Vagina (tissue), 2 donors: ENCODE measurements around the gene FTCDNL1. TPM values are rescaled to one million over a fixed set of nuclear protein-coding genes. Genes with fewer than 3 reads are reported as not detected.

Experiments
- DNase-seq, 2 donors: peaks; one replicate each; pipeline ENCODE4 v3.0.0-alpha.2; 2017; ENCODE audit errors: extremely low spot score in 2 of 2
- H3K27ac ChIP-seq: fragments of 200-600 bp; sonication (generic); one replicate; pipeline ENCODE4 v1.5.1; 2019
- H3K27me3 ChIP-seq: fragments of 200-600 bp; sonication (generic); one replicate; pipeline ENCODE4 v1.5.1; 2019
- H3K36me3 ChIP-seq, 2 donors: fragments of 200-600 bp; sonication (generic); one replicate each; pipeline ENCODE4 v1.5.1; 2017 to 2019
- H3K4me1 ChIP-seq: fragments of 200-600 bp; sonication (generic); one replicate; pipeline ENCODE4 v1.5.1; 2019
- H3K4me3 ChIP-seq, 2 donors: fragments of 200-600 bp; sonication (generic); 1 replicate in 1 of 2; 2 replicates in 1 of 2; pipeline ENCODE4 v1.5.1; 2016 to 2019
- H3K9me3 ChIP-seq: fragments of 200-600 bp; sonication (generic); one replicate; pipeline ENCODE4 v1.5.1; 2019
- CTCF ChIP-seq, 3 experiments: fragments of 450-650 bp in 2 of 3; fragments of 200-600 bp in 1 of 3; sonication (generic) in 1 of 3; IDR thresholded peaks; one replicate each; pipeline ENCODE4 v1.5.1; 2017 to 2019; ENCODE audit warnings: antibody characterized with exemption in 3 of 3, mild to moderate bottlenecking in 2 of 3, moderate library complexity in 2 of 3
- POLR2A ChIP-seq, 2 donors: fragments of 450-650 bp; IDR thresholded peaks; one replicate each; pipeline ENCODE4 v1.6.1; 2017; ENCODE audit warnings: antibody characterized with exemption in 2 of 2, mild to moderate bottlenecking in 2 of 2, moderate library complexity in 2 of 2
- POLR2AphosphoS5 ChIP-seq, 2 donors: sonication (generic); formaldehyde crosslinking; IDR thresholded peaks; one replicate each; pipeline ENCODE4 v1.9.0; 2017; ENCODE audit warnings: antibody characterized with exemption in 2 of 2, mild to moderate bottlenecking in 2 of 2, low read depth in 1 of 2; ENCODE audit not compliant: insufficient read depth in 1 of 2
- intact Hi-C: fragments of 100-400 bp; cut with DNase I; formaldehyde crosslinking; loops from one replicate; pipeline ENCODE4 v1.15.1; 2023
- total RNA-seq: library from RNA; depleted of rRNA; stranded (reverse); fragments of >200 nt; gene quantifications from one replicate; pipeline ENCODE4 v1.2.3, GENCODE V29; 2016

Gene FTCDNL1
- total RNA-seq, 1 donor from 2014 or later: 2.5 TPM

DNA sequence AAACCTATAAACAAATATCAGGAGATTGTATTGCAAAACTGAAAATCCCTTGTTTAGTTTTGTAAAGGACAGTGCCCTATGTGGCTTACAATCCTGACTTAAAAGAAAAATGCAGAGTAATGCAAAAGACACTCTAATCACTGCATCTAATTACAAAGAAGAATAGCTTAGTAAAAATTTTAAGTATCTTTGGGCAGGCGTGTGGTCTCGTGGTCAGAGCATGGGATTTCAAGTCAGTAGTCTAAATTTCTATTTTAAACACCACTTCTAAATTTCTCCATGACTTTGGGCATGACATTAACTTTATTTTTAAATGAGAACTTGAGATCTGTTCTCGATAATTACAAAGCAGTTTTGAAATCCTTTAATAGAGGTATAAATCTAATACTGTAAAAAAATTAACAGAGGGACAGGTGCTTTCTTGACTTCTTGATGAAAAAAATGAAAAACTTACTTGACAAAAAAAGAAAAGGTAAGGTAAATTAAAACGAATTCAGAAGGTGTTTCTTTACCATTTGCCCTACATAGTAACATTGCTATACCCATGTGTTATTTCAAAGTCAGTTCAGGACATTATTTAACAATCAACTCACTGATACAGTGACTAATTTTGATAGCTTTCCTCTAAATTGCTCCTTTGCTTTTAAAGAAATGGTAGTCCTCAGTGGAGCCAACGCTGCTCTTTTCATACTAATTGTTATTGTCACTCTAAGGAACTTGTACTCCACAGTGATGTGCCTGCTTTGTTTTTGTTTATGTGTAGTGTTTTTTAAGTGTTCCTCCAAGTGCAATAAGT, 17.6 kb upstream of the FTCDNL1 start:
- no peak for DNase-seq
- H3K27me3 ChIP-seq: no peaks in the 10 kb centered on the region
- no peaks in the 10 kb centered on the region for H3K4me1 ChIP-seq
- no peak for TF ChIP-seq CTCF (IDR thresholded peaks at IDR 0.05)
- TF ChIP-seq POLR2AphosphoS5 (IDR thresholded peaks at IDR 0.05; ENCODE audit: insufficient read depth in 1 of 2, low read depth in 1 of 2): no peak
- no peak for TF ChIP-seq POLR2A (IDR thresholded peaks at IDR 0.05)
- no peak overlapping the region for H3K4me3 ChIP-seq
- H3K9me3 ChIP-seq: no peaks in the 10 kb centered on the region
- no peak overlapping the region for H3K27ac ChIP-seq
- intact Hi-C loops: no loop called here
- H3K36me3 ChIP-seq: no peaks in the 10 kb centered on the region

DNA sequence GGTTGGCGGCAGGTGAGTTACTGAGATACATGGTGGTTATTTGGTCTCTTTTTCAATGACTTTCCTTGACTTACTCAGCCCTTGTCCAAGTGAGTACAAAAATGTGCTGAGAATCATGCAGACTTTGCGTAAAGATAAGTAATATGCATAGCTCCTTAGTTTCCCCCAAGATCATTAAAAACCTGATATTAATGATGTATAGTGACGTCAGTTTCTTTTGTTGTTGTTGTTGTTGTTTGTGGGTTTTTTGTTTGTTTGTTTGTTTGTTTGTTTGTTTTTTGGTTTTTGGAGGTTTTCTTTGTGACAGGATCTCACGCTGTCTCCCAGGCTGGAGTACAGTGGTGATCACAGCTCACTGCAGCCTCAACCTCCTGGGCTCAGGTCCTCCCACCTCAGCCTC, 14.9 kb upstream of the FTCDNL1 start:
- no peaks in the 10 kb centered on the region for H3K9me3 ChIP-seq
- no peak for DNase-seq
- intact Hi-C loops: no loop called here
- TF ChIP-seq POLR2AphosphoS5 (IDR thresholded peaks at IDR 0.05; ENCODE audit: insufficient read depth in 1 of 2, low read depth in 1 of 2) (no peak), POLR2A (IDR thresholded peaks at IDR 0.05) (no peak), CTCF (IDR thresholded peaks at IDR 0.05) (no peak)
- no peak overlapping the region for H3K4me3 ChIP-seq
- H3K27ac ChIP-seq: no peak overlapping the region
- no peaks in the 10 kb centered on the region for H3K4me1 ChIP-seq
- H3K36me3 ChIP-seq: no peaks in the 10 kb centered on the region
- no peaks in the 10 kb centered on the region for H3K27me3 ChIP-seq

GRCh38 chr2:199862788-199863187, 11.8 kb upstream of the FTCDNL1 start:
- Histone ChIP-seq H3K36me3 (no peaks in the 10 kb centered on the region), H3K4me3 (no peak overlapping the region), H3K27ac (no peak overlapping the region), H3K4me1 (no peaks in the 10 kb centered on the region), H3K27me3 (no peaks in the 10 kb centered on the region), H3K9me3 (no peaks in the 10 kb centered on the region)
- intact Hi-C loops: no loop called here
- no peak for DNase-seq
- no peak for TF ChIP-seq POLR2A (IDR thresholded peaks at IDR 0.05)
- no peak for TF ChIP-seq CTCF (IDR thresholded peaks at IDR 0.05)
- no peak for TF ChIP-seq POLR2AphosphoS5 (IDR thresholded peaks at IDR 0.05; ENCODE audit: insufficient read depth in 1 of 2, low read depth in 1 of 2)

- no peak for TF ChIP-seq POLR2A (IDR thresholded peaks at IDR 0.05)
- peak in 2 of 3 experiments; percentile 10 to 44 for TF ChIP-seq CTCF (IDR thresholded peaks at IDR 0.05)
- no peak for DNase-seq
- Histone ChIP-seq H3K27ac (no peak overlapping the region), H3K9me3 (no peaks in the 10 kb centered on the region), H3K36me3 (no peaks in the 10 kb centered on the region), H3K4me1 (no peaks in the 10 kb centered on the region), H3K4me3 (no peak overlapping the region), H3K27me3 (no peaks in the 10 kb centered on the region)
- intact Hi-C loops: no loop called here
Measured at GRCh38 chr2:199861132-199861774, 10.3 kb upstream of the FTCDNL1 start.

DNA sequence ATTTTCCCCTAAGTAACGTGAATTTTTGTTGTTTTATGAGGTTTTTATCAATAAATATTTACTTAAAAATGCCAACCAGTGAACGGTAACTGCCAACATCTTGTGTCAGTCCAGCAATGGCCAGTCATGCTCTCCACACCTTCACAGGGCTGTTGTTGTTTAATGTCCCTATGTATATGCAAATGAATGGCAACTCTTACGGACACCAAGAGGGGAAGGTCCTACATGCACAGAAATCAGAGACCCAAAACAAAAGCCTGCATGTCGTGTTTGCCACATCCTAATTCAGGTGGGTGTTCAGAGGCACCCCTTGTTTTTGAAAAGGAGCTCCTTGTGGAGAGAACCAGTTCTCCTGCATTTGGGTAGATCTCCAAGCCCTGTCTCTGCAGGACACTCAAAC, 4.8 kb upstream of the FTCDNL1 start:
- H3K9me3 ChIP-seq: no peaks in the 10 kb centered on the region
- no peak overlapping the region for H3K27ac ChIP-seq
- H3K36me3 ChIP-seq: no peaks in the 10 kb centered on the region
- H3K4me3 ChIP-seq: no peak overlapping the region
- no peak for DNase-seq
- intact Hi-C loops: no loop called here
- no peaks in the 10 kb centered on the region for H3K4me1 ChIP-seq
- H3K27me3 ChIP-seq: no peaks in the 10 kb centered on the region
- no peak for TF ChIP-seq POLR2A (IDR thresholded peaks at IDR 0.05)
- no peak for TF ChIP-seq POLR2AphosphoS5 (IDR thresholded peaks at IDR 0.05; ENCODE audit: insufficient read depth in 1 of 2, low read depth in 1 of 2)
- TF ChIP-seq CTCF (IDR thresholded peaks at IDR 0.05): no peak
